Kidney capillary endothelial cell (primary cell): ENCODE measurements around the gene UCK1.
"Not testable (repeated sequence)": the region's sequence is repeated elsewhere in the genome, so short reads cannot be mapped to it uniquely, and the experiment has no call there.

ENCODE experiments used
- DNase-seq: peaks from one replicate; pipeline ENCODE4 v3.0.0-alpha.2; 2018; ENCODE audit warnings: low spot score

The UCK1 gene

GRCh38 chr9:131554087-131554842, 23.2 kb upstream of the UCK1 start:
- no peak for DNase-seq

- no peak for DNase-seq
These were observed 21.0 kb upstream of the UCK1 start for GRCh38 chr9:131552030-131552429.

- DNase-seq: not testable (repeated sequence)
These were observed 19.4 kb upstream of the UCK1 start for GRCh38 chr9:131550465-131550864.

GRCh38 chr9:131549186-131549585, 18.1 kb upstream of the UCK1 start:
- not testable (repeated sequence) for DNase-seq

- DNase-seq: no peak
These were observed 15.4 kb upstream of the UCK1 start for GRCh38 chr9:131546336-131547084.

GRCh38 chr9:131545786-131546335, 14.8 kb upstream of the UCK1 start:
- DNase-seq: no peak

GRCh38 chr9:131545003-131545785, 14.1 kb upstream of the UCK1 start, which contains the start of gene PRRT1B:
PRRT1B (plus strand) TSS chr9:131545523; CDS start chr9:131545616, 93 bp downstream.
- no peak for DNase-seq

- no peak for DNase-seq
These were observed 12.1 kb upstream of the UCK1 start for GRCh38 chr9:131543141-131543540.

- DNase-seq: no peak
These were observed 8.3 kb upstream of the UCK1 start for GRCh38 chr9:131539223-131539923.

GRCh38 chr9:131537946-131538345, 6.9 kb upstream of the UCK1 start:
- no peak for DNase-seq

GRCh38 chr9:131534721-131535237, 3.7 kb upstream of the UCK1 start:
- DNase-seq: no peak

GRCh38 chr9:131530546-131530919, 530 bp downstream of the UCK1 start:
- no peak for DNase-seq

- DNase-seq: no peak
These were observed 1.2 kb downstream of the UCK1 start for GRCh38 chr9:131529597-131530545.

GRCh38 chr9:131528886-131529505, 2.1 kb downstream of the UCK1 start:
- DNase-seq: no peak

- no peak for DNase-seq
These were observed 2.9 kb downstream of the UCK1 start for GRCh38 chr9:131528186-131528585.

- no peak for DNase-seq
These were observed 5.2 kb downstream of the UCK1 start for GRCh38 chr9:131525643-131526565.

- no peak for DNase-seq
These were observed 6.3 kb downstream of the UCK1 start for GRCh38 chr9:131524665-131525315.
